Epithelial cell of esophagus (primary cell): Measurements from ENCODE around the gene CDADC1.
"Not testable (repeated sequence)": the region's sequence is repeated elsewhere in the genome, so short reads cannot be mapped to it uniquely, and the experiment has no call there.

ENCODE experiments used
- DNase-seq: peaks from one replicate; pipeline ENCODE4 v3.0.0; 2010; ENCODE audit warnings: low read depth
- H3K4me3 ChIP-seq: 2 replicates; pipeline ENCODE4 v1.5.1; 2011; ENCODE audit warnings: mild to moderate bottlenecking, low read length, control low read depth
- TF ChIP-seq, protein P1 (sequence below): IDR thresholded peaks from 2 replicates; pipeline ENCODE4 v1.5.1; 2011; ENCODE audit warnings: low read depth, mild to moderate bottlenecking, low read length, control low read depth, inconsistent platforms; ENCODE audit not compliant: insufficient read depth; ENCODE audit errors: missing control alignments

CDADC1 gene

DNA sequence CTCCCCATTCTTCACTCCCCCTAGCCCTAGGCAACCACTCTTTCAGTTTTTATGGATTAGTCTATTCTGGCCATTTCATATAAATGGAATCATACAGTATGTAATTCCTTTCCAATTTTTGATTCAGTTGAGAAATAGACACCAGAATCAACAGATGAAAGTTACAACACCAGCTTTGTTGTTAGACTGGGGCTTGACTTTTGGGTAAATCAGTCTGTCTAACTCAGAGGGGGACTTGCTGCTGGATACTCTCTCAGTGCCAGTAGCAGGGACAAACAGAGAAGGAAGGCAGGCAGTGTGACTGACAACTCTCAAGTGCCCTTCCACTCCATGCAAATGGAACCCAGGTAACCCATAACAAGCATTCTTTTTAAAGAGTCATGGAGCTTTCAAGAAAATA lies 40.7 kb downstream of the CDADC1 start:
- H3K4me3 ChIP-seq: no peak overlapping the region
- DNase-seq: no peak
- TF ChIP-seq, protein P1, sequence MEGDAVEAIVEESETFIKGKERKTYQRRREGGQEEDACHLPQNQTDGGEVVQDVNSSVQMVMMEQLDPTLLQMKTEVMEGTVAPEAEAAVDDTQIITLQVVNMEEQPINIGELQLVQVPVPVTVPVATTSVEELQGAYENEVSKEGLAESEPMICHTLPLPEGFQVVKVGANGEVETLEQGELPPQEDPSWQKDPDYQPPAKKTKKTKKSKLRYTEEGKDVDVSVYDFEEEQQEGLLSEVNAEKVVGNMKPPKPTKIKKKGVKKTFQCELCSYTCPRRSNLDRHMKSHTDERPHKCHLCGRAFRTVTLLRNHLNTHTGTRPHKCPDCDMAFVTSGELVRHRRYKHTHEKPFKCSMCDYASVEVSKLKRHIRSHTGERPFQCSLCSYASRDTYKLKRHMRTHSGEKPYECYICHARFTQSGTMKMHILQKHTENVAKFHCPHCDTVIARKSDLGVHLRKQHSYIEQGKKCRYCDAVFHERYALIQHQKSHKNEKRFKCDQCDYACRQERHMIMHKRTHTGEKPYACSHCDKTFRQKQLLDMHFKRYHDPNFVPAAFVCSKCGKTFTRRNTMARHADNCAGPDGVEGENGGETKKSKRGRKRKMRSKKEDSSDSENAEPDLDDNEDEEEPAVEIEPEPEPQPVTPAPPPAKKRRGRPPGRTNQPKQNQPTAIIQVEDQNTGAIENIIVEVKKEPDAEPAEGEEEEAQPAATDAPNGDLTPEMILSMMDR: no peak

DNA sequence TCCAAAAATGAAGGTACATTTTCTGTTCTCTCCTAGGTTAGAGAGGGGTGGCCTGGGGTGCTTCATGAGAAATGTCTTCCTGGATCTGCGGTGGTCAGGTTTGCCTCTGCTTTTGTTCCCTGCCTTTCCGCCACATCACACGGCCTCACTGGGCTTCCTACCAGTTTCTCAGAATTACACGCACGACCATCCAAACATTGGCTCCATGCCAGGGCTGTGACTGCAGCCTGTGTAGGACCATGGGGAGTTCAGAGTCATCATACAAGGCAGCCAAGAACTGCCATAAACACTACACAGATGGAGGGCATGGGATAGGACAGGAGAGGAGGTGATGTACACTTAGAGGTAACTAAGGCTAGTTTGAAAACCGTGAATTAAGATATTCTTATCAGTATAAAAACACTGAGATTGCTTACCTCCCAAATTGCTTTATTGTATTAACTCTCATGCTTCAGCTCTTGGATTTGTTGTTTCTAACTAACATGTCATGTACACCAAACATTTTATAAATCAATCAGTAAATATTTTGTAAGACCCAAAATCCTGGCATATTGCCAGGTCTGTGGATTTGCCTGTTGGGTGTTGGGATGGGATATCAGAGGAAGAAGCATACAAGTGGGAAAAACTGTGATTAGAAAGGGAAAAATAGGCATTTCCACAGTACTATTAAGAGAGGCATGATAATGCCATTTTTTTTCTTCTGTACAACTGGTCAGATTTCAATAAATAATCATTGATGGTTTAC lies 45.2 kb downstream of the CDADC1 start:
- TF ChIP-seq, protein P1: no peak
- H3K4me3 ChIP-seq: no peak overlapping the region
- no peak for DNase-seq

DNA sequence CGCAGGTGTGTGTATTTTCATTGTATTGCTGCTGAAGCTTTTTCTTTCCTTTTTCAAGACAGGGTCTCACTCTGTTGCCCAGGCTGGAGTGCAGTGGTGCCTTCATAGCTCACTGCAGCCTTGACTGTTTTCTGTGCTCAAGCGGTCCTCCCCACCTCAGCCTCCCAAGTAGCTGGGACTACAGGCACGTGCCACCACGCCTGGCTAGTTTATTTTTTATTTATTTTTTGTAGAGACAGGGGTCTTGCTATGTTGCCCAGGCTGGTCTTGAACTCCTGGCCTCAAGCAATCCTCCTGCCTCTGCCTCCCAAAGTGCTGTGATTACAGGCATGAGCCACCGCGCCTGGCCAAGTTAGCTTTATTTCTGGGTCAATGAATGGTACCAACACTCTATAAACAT lies 47.0 kb downstream of the CDADC1 start:
- not testable (repeated sequence) for H3K4me3 ChIP-seq, DNase-seq

DNA sequence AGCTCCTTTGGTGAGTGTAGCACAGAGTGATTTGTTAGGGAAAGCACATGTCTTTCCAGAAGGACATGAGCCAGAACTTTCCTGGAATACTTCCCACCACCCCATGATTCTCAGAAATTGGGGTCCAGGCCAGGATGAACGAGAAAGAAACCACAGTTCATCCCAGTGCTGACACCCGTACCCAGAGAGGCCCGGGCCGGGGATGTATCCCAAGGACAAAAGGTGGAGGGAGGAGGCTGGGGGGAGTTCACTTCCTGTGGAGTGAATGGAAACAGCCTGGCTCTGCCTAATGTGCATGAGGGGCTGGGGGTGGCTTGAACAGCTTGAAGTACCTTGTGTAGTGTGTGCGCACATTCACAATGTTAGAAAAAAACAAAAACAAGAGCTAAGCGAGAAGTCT lies 47.5 kb downstream of the CDADC1 start:
- no peak for DNase-seq
- TF ChIP-seq, protein P1: no peak
- no peak overlapping the region for H3K4me3 ChIP-seq

DNA sequence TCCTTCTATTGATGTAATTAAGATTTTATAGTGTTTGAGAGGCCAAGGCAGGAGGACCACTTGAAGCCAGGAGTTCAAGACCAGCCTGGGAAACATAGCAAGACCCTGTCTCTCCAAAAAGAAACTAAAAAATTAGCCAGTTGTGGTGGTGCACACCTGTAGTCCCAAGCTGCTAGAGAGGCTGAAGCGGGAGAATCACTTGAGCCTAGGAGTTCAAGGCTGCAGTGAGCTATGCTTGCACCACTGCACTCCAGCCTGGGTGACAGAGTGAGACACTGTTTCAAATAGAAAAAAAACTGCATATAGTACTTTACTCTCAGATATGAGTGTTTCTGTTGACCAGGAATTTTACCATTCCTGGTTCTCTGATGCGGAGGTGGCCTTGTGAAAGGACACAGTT lies 48.9 kb downstream of the CDADC1 start:
- no peak for DNase-seq
- no peak overlapping the region for H3K4me3 ChIP-seq
- TF ChIP-seq, protein P1: no peak

DNA sequence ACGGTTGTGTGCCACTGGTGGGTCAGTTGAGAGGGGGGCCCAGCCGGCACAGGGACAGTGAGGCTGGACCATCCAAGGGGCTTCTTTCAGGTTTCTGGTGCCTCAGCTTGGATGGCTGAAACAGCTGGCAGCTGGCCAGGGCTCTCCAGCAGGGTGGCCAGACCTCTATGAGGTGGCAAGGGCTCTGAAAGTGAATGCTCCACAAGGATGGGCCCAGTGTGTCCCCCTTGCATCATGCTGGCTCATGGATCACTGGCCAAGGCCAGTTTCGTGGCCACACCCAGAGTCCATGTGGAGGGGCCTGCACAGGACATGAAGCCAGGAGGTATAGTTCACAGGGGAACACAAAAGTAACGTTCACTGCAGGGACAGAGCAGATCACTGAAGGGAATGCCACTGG lies 49.6 kb downstream of the CDADC1 start:
- TF ChIP-seq, protein P1: no peak
- H3K4me3 ChIP-seq: no peak overlapping the region
- no peak for DNase-seq

DNA sequence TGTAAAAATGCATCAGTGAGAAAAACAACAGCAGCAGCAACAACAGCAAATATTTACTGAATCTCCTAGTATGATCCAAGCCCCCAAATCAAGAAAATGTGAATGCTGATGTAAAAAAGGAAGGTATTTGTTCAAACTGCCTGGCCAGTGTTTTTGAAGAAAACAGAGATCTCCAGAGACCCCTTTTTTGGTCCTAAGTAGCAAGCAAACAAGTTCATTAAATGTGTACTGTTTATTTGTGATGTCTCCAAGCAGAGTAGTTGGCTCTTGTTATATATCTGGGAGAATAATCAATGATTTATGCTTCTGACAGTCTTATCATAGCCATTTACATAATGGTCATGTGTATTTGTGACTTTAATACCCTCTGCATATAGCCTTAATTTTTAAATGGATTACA lies 50.7 kb downstream of the CDADC1 start:
- TF ChIP-seq, protein P1: no peak
- DNase-seq: no peak
- H3K4me3 ChIP-seq: no peak overlapping the region
